RWPE1 (cell line): Measurements from ENCODE around the gene TMEM150B.

Experiments used
- CTCF ChIA-PET: fragments of 350-600 bp; sonication (Branson Sonifier 250); formaldehyde crosslinking; extraction: SDS; loops from one replicate; lab custom pipeline; 2021; lab: Yijun Ruan, JAX
- POLR2A ChIA-PET: fragments of 400-600 bp; formaldehyde crosslinking; extraction: SDS; loops from one replicate; lab custom pipeline; 2020; ENCODE audit warnings: antibody characterized with exemption; ENCODE audit not compliant: low non-redundant PET; lab: Yijun Ruan, JAX
- DNase-seq: peaks from one replicate; pipeline ENCODE4 v3.0.0; 2012; ENCODE audit warnings: low spot score
- H3K27ac ChIP-seq: fragments of 450-650 bp; 2 replicates; pipeline ENCODE4 v1.5.1; 2017
- TF ChIP-seq, protein P1 (sequence below): fragments of 450-650 bp; conservative IDR thresholded peaks from 2 replicates; pipeline ENCODE4 v1.5.1; 2017; ENCODE audit warnings: low read depth, mild to moderate bottlenecking

The TMEM150B gene

GRCh38 chr19:55283548-55284377 is 41.4 kb downstream of the TMEM150B start, which contains the start of gene BRSK1:
TSS of gene BRSK1 (plus strand) at chr19:55283997. CDS start at chr19:55284443, 446 bp downstream.
- ChIA-PET POLR2A (no interaction called here), CTCF (interaction anchor here (1.3 kb wide), 1 partner anchor 9 kb away, joined by 7 read pairs; no protein-coding TSS in a partner anchor)
- TF ChIP-seq, protein P1, sequence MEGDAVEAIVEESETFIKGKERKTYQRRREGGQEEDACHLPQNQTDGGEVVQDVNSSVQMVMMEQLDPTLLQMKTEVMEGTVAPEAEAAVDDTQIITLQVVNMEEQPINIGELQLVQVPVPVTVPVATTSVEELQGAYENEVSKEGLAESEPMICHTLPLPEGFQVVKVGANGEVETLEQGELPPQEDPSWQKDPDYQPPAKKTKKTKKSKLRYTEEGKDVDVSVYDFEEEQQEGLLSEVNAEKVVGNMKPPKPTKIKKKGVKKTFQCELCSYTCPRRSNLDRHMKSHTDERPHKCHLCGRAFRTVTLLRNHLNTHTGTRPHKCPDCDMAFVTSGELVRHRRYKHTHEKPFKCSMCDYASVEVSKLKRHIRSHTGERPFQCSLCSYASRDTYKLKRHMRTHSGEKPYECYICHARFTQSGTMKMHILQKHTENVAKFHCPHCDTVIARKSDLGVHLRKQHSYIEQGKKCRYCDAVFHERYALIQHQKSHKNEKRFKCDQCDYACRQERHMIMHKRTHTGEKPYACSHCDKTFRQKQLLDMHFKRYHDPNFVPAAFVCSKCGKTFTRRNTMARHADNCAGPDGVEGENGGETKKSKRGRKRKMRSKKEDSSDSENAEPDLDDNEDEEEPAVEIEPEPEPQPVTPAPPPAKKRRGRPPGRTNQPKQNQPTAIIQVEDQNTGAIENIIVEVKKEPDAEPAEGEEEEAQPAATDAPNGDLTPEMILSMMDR, result no peak
- no peak for DNase-seq
- peak within 1 kb of the TSS; percentile 71 for H3K27ac ChIP-seq

- CTCF ChIA-PET, result no interaction called here
- POLR2A ChIA-PET, result interaction anchor here (0.6 to 1.2 kb wide), 6 partner anchors 21 to 299 kb away, joined by 3 to 6 read pairs (median 3); partner anchors contain the start of genes PPP6R1 and TMEM238
- peak within 1 kb of the TSS; percentile 89 for H3K27ac ChIP-seq
- TF ChIP-seq, protein P1, result no peak
- DNase-seq, result peak; percentile 92
These were observed 45.1 kb downstream of the TMEM150B start, which contains the start of gene HSPBP1 for GRCh38 chr19:55279770-55280643. TSS of gene HSPBP1 (minus strand) at chr19:55280110. CDS start at chr19:55279608, 502 bp downstream.

DNA sequence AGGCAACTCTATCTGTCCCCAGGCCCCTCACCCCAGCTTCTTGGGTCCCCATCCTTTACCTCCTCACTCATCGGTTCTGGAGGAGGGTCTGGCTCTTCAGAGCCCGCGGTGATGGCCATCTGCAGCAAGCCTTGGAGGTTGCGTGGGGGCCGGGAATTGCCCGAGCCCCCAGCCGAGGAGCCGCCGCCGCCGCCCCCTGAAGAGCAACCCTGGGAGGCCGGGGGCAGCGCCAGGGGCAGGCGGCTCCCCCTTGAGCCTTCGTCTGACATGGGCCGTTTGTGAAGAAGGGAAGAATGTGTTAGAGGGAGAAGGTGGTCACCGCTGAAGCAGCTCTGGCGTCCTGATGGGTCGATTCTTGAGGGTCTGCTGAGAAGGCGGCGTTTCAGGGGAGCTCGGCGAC is 45.8 kb downstream of the TMEM150B start:
- TF ChIP-seq, protein P1, result no peak
- ChIA-PET CTCF (no interaction called here), POLR2A (interaction anchor here (1.1 to 1.2 kb wide), 2 partner anchors 24 to 105 kb away, joined by 3 to 6 read pairs; partner anchors contain the start of gene TMEM238)
- H3K27ac ChIP-seq, result peak overlapping the region; percentile 89
- DNase-seq, result no peak

- POLR2A ChIA-PET, result no interaction called here
- DNase-seq, result no peak
- no peak overlapping the region for H3K27ac ChIP-seq
- TF ChIP-seq, protein P1, result no peak
- CTCF ChIA-PET, result interaction anchor here (0.6 kb wide), 2 partner anchors 137 to 606 kb away, joined by 3 read pairs; no protein-coding TSS in a partner anchor
These were observed 46.6 kb downstream of the TMEM150B start for GRCh38 chr19:55278391-55279135.

- CTCF ChIA-PET, result interaction anchor here (1.7 kb wide), 1 partner anchor 15 kb away, joined by 5 read pairs; no protein-coding TSS in a partner anchor
- no peak for DNase-seq
- H3K27ac ChIP-seq, result peak overlapping the region; percentile 2; the same call in 1 of the 2 replicates
- TF ChIP-seq, protein P1, result no peak
- POLR2A ChIA-PET, result no interaction called here
These were observed 47.6 kb downstream of the TMEM150B start for GRCh38 chr19:55277494-55277893.
